Measurements from ENCODE around the gene CD1D. TPM values are rescaled to one million over a fixed set of nuclear protein-coding genes. Genes with fewer than 3 reads are reported as not detected.

The CD1D gene
- total and polyA plus RNA-seq, 12 donors = 1.1 to 5.6 (median 3.0) TPM

DNA sequence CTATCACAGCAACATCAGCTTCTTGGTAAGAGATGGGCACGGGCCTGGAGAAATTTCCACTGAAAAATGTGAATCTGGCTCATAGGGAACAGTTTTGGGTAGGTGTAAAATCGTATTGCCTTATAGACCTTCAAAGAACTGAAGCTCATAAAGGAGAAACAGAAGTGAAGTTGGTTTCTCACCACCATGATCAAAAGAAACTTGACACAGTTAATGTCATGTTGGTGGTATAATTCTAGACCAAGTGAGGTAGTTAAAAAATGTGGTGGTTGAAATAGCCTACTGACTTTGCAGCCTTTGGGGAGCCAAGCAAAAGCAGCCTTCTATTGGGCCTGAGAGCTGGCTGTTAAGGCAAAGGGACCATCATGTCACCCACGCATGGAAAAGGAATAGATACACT lies 8.9 kb downstream of the CD1D start:
- Histone ChIP-seq H3K4me1 (replicated peaks in 1 of 2) (no peaks in the 10 kb centered on the region), H3K27me3 (no peaks in the 10 kb centered on the region), H3K27ac (no peak overlapping the region), H3K4me3 (no peak overlapping the region), H3K9me3 (replicated peaks in 1 of 3) (no peaks in the 10 kb centered on the region), H3K36me3 (replicated peaks in 1 of 2) (no peaks in the 10 kb centered on the region)
- WGBS, 4 donors = 69 to 78% (median 73%) methylated on average over 3 of the region's 3 CpGs
- no peak for TF ChIP-seq POLR2A (IDR thresholded peaks at IDR 0.05)
- no peak for TF ChIP-seq CTCF (IDR thresholded peaks at IDR 0.05)
- no peak for DNase-seq
- intact Hi-C loops (cut with DNase I) = no loop called here

DNA sequence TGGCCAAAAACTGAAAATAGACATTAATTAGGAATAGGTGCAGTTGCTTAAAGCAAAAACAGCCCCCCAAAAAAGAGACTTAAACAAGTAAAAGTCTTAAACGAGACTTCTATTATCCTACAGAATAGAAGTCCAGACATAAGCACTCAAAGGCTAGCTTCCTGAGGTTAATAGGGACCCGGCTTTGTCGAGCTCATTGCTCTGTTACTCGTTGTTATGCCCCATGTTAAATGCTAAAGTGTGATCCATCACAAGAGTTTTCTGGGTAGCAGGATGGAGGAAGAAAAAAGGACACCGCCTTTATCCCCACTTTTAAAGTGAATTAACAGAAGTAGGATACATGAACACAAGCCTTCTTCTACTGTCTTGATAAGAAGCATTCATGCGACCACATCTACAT lies 10.6 kb downstream of the CD1D start:
- no peaks in the 10 kb centered on the region for H3K27me3 ChIP-seq
- H3K36me3 ChIP-seq (replicated peaks in 1 of 2) = no peaks in the 10 kb centered on the region
- TF ChIP-seq POLR2A (IDR thresholded peaks at IDR 0.05) = no peak
- WGBS, 4 donors = 41 to 49% (median 47%) methylated on average over 6 of the region's 6 CpGs
- no peak for DNase-seq
- no peaks in the 10 kb centered on the region for H3K4me1 ChIP-seq (replicated peaks in 1 of 2)
- no peak overlapping the region for H3K27ac ChIP-seq
- no peak overlapping the region for H3K4me3 ChIP-seq
- no peaks in the 10 kb centered on the region for H3K9me3 ChIP-seq (replicated peaks in 1 of 3)
- intact Hi-C loops (cut with DNase I) = no loop called here

GRCh38 chr1:158196461-158196860 lies 15.8 kb downstream of the CD1D start:
- Histone ChIP-seq H3K4me3 (no peak overlapping the region), H3K9me3 (replicated peaks in 1 of 3) (no peaks in the 10 kb centered on the region), H3K36me3 (replicated peaks in 1 of 2) (no peaks in the 10 kb centered on the region), H3K27me3 (no peaks in the 10 kb centered on the region), H3K4me1 (replicated peaks in 1 of 2) (no peaks in the 10 kb centered on the region), H3K27ac (no peak overlapping the region)
- intact Hi-C loops (cut with DNase I) = no loop called here
- TF ChIP-seq CTCF (IDR thresholded peaks at IDR 0.05) = no peak
- no peak for DNase-seq

- 46 to 66% (median 50%) methylated on average over 5 of the region's 5 CpGs for WGBS, 4 donors
- H3K36me3 ChIP-seq (replicated peaks in 1 of 2) = no peaks in the 10 kb centered on the region
- H3K4me1 ChIP-seq (replicated peaks in 1 of 2) = no peaks in the 10 kb centered on the region
- DNase-seq = no peak
- H3K27ac ChIP-seq = no peak overlapping the region
- TF ChIP-seq CTCF (IDR thresholded peaks at IDR 0.05) (no peak), POLR2A (IDR thresholded peaks at IDR 0.05) (no peak)
- no peaks in the 10 kb centered on the region for H3K27me3 ChIP-seq
- no peak overlapping the region for H3K4me3 ChIP-seq
- intact Hi-C loops (cut with DNase I) = loop anchor here in 1 of 2 donors (10.0 kb wide), 1 partner anchor 795 kb away; no protein-coding TSS in a partner anchor
- H3K9me3 ChIP-seq (replicated peaks in 1 of 3) = no peaks in the 10 kb centered on the region
Observed at GRCh38 chr1:158199849-158200248, 19.2 kb downstream of the CD1D start.

- Histone ChIP-seq H3K27me3 (no peaks in the 10 kb centered on the region), H3K4me1 (replicated peaks in 1 of 2) (no peaks in the 10 kb centered on the region), H3K27ac (no peak overlapping the region), H3K36me3 (replicated peaks in 1 of 2) (no peaks in the 10 kb centered on the region), H3K9me3 (replicated peaks in 1 of 3) (no peaks in the 10 kb centered on the region), H3K4me3 (no peak overlapping the region)
- whole genome bisulfite sequencing, 4 donors = 81 to 95% (median 89%) methylated on average over 1 of the region's 1 CpG
- TF ChIP-seq POLR2A (IDR thresholded peaks at IDR 0.05) (no peak), CTCF (IDR thresholded peaks at IDR 0.05) (no peak)
- intact Hi-C loops (cut with DNase I) = loop anchor here in 1 of 2 donors (10.0 kb wide), 1 partner anchor 794 kb away; no protein-coding TSS in a partner anchor
- no peak for DNase-seq
Observed at GRCh38 chr1:158200527-158200926, 19.8 kb downstream of the CD1D start.
